Islet of Langerhans (tissue), 1 donor: Measurements from ENCODE around the gene CLN6.
"Not testable (repeated sequence)": the region's sequence is repeated elsewhere in the genome, so short reads cannot be mapped to it uniquely, and the experiment has no call there.

ENCODE experiments used
- FAIRE-seq: peaks from one replicate; lab custom pipeline; 2011; peaks lifted over from hg19 to GRCh38; lab: Jason Lieb, UNC

The CLN6 gene

DNA sequence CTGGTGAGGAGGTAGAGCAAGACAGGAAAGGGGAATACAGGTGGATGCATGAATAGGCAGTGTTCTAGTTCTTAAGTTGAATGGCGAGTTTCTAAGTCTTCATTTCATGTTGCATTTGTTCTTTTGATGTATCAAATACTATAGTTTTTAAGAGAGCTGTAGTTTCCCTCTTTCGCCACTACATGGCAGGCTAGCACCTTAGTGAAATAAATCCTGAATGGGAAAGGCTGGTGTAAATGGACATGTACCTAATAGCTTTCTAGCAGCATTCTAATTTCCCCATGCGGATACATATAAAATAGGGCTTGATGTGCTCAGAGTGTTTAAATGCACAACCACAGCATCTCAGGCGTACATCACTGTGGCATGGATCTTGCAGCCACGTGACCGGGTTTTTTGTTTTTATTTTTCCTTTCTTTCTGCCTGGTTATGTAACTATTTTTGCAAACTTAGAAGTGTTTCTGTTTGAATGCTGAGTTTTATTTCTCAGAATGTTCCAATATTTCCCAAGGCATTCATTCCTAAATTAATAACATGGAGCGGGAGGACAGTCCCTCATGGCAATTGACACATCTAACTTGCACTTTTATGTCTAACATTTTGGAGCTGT is 23.5 kb upstream of the CLN6 start:
- FAIRE-seq, result peak; percentile 97

DNA sequence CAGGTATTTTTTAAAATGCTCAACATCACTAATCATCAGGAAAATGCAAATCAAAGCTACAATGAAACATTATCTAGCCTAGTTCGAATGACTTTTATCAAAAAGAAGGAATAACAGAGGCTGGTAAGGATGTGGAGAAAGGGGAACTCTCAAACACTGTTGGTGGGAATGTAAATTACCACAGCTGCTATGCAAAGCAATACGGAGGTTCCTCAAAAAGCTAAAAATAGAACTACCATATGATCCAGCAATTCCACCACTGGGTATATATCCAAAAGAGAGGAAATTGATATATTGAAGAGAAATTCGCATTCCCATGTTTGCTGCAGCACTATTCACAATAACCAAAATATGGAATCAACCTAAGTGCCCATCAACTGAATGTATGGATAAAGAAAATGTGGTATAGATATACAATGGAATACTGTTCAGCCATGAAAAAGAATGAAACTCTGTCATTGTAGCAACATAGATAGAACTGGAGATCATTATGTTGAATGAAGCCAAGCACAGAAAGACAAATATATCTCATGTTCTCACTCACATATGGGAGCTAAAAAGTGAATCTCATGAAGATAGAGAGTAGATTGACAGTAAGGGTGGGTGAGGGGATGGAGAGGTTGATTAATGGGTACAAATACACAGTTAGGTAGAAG is 19.7 kb upstream of the CLN6 start:
- FAIRE-seq, result no peak

GRCh38 chr15:68244235-68244634 is 14.7 kb upstream of the CLN6 start:
- no peak for FAIRE-seq

GRCh38 chr15:68241088-68241935 is 11.8 kb upstream of the CLN6 start:
- no peak for FAIRE-seq

GRCh38 chr15:68239025-68239424 is 9.5 kb upstream of the CLN6 start:
- FAIRE-seq, result peak; percentile 9

- FAIRE-seq, result no peak
Observed at GRCh38 chr15:68235022-68235421, 5.5 kb upstream of the CLN6 start.

DNA sequence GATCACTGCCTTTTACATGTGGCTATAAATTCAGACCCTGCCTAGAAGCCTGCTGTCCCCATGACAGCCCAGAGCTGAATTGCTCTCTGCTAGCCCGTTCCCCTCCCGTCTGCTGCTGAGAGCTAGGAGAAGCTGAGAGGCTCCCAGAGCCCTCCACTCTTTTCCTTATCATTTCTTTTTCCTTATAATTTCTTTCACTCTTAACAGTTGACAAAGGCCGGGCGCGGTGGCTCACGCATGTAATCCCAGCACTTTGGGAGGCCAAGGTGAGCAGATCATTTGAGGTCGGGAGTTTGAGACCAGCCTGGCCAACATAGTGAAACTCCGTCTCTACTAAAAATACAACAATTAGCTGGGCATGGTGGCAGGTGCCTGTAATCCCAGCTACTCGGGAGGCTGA is 5.0 kb upstream of the CLN6 start:
- FAIRE-seq, result not testable (repeated sequence)

DNA sequence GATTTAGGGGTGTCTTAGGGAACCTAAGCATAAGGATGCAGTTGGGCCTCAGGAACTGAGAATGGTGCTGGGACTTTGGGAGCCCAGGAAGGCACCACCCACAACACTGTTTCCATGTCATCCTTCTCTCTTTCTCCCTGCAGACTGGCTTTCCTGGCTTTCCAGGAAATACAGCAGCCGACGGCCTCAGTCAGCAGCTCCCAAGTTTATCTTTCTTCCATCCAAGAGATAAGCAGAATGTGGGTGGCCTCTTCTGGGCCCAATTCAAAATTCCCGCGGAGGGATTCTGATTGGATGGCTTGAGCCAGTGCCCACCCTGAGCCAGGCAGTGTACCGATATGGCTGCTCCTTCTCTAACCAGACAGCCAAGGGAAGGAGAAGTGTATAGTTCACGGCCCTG is 4.5 kb upstream of the CLN6 start:
- FAIRE-seq, result no peak

- FAIRE-seq, result no peak
Observed at GRCh38 chr15:68232937-68233336, 3.4 kb upstream of the CLN6 start.

GRCh38 chr15:68232449-68232848 is 2.9 kb upstream of the CLN6 start:
- no peak for FAIRE-seq

DNA sequence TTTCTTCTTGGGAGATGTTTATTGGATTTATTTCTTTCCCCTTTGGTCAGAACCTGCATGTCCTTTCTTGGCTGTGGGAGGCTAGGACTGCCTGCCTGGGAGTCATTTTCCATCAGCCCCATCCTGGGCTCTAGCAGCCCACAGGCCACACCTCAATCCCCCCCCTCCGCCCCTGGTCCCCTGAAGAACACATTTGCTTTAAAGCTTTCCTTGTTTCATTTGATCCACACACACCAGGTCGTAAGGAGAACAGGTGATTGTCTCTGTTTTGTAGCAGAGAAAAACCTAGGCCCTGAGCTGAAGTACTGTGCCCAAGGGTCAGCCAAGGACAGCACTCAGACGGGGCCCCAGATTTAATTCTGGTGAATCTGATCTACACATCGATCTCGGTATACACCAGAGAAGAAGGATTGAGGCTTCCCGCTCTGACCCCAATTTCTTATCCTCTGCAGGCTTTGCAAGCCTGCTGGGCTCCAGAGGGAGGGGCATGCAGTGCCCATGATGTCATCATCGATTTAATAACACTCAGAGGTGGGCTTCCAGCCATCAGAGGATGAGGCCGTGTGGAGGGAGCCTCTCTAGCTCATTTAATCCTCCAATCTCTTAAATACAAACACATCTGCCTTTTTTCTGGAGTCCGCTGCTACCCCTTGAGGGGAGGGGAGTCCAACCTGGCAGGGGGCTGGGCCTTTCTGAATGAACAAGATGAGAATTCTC is 1.7 kb upstream of the CLN6 start:
- FAIRE-seq, result no peak

DNA sequence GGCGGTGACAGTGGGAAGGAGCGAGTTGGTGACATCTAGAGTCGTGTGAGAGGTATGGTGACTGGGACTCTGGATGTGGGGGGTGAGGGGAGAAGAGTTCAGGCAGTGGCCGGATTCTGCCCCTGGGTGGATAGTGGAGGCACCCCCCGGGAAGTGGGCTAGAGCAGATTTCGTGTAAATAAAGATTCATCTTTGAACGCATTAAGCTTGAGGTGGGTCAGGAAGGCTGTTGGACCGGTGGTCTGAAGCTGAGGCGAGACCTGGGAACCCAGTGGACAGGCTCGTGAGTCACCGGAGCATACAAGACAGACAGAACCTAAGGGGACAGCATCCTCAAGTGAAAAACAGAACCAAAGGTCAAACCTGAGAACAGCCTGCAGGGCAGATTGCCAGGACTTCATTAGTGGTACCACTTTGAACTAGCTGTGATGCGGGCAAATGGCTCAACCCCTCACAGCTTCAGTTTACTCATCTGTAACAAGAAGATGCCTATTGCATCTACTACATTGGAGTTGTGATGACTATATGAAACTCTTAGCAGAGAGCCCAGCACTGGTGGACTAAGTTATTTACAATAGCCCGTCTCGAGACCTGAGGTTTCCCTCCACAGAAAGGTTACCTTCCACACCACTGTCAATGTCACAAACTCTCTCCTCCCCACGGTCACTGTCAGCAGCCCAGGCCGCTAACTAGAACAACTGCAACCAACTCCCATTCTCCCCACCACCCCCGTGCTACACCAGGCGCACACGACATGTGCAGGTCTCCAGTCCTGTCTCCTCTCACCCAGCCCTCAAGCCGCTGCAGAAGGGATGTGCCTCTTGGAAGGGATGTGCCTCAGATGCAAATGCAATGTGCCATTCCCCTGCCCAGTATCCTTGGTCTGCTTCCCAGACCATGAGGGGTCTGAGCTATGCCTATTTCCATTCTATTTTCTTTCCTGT is 901 bp upstream of the CLN6 start:
- no peak for FAIRE-seq

GRCh38 chr15:68228971-68229385 is 550 bp downstream of the CLN6 start:
- no peak for FAIRE-seq

DNA sequence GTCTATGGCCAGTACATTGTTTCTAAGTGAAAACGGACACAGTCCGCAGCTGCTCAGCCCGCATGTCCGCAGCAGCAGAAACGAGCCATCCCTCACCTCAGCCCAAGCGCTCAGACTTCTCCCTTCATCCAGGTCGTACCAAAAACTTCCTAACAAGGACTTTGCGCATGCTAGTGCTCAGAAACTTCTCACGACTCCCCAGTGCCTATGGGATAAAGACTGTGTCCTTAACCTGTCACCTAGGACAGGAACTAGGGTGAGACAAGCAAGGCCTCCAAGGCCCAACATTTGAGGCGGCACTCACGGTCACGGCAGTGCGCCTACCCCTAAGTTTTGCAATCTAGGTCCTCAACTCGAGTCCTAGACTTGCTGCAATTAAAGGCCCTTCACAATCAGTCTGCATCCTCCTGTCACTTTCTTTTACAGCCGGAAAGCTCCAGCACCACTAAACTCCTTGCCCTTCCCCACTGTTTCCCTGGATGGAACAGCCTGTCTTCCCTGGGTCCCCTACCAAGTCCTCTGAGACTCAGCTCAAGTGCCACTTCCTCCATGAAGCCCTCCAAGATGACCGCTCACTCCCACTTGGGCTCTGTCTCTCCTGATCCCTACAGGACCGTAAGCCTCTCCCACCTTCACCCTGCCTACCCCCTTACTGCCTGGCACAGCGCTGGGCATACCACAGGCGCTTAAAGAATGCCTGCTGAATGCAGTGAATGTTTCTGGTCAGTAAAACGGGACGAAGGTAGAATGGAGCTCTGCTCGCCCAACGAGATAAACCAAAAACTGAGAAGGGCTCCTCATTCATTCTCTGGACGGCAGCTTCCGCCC is 1.2 kb downstream of the CLN6 start:
- FAIRE-seq, result no peak

- FAIRE-seq, result no peak
Observed at GRCh38 chr15:68227643-68228142, 1.8 kb downstream of the CLN6 start.

GRCh38 chr15:68225442-68225841 is 4.1 kb downstream of the CLN6 start:
- not testable (repeated sequence) for FAIRE-seq

GRCh38 chr15:68224546-68225250 is 4.8 kb downstream of the CLN6 start:
- no peak for FAIRE-seq

DNA sequence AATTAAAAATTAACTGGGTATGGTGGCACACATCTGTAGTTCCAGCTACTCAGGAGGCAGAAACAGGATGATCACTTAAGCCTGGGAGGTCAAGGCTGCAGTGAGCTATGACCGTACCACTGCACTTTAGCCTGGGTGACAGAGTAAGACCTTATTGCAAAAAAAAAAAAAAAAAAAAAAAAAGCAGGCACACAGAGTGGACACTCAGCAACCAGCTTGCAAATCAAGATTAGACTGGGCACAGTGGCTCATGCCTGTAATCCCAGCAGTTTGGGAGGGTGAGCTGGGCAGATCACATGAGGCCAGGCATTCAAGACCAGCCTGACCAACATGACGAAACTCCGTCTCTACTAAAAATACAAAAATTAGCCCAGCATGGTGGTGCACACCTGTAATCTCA is 5.4 kb downstream of the CLN6 start:
- no peak for FAIRE-seq

DNA sequence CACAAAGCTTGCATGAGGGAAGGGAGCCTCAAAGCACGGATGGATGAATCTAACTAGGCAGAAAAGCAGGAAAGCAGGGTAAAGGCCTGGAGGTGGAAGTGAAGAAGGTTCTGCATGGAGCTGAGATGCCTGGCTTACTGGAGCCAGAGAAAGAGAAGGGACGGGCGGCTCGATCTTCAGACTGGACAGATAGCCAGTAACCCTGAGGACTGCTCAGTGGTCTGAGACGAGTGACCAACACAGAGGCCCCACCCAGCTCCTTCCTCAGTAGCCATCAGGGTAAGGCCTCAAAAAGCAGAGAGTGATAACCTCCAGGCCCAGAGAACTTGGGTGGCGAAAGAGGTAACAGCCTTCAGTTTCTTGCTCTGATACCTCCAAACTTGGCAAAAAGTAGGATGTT is 6.4 kb downstream of the CLN6 start:
- no peak for FAIRE-seq

DNA sequence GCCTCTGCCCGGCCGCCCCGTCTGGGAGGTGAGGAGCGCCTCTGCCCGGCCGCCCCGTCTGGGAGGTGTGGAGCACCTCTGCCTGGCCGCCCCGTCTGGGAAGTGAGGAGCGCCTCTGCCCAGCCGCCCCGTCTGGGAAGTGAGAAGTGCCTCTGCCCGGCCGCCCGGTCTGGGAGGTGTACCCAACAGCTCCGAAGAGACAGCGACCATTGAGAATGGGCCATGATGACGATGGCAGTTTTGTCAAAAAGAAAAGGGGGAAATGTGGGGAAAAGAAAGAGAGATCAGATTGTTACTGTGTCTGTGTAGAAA is 7.1 kb downstream of the CLN6 start:
- FAIRE-seq, result not testable (repeated sequence)
